Nephron (organoid): ENCODE results near the gene ADAMTS1.

Experiments
- H3K27ac Mint-ChIP-seq, 3 experiments: 2 replicates each; pipeline ENCODE4 v1.8.0; 2020; ENCODE audit warnings: mixed read lengths in 3 of 3, mild to moderate bottlenecking in 2 of 3, moderate library complexity in 1 of 3
- H3K27me3 Mint-ChIP-seq: 2 replicates; pipeline ENCODE4 v1.8.0; 2021; ENCODE audit warnings: low read depth, mild to moderate bottlenecking, moderate library complexity, mixed read lengths
- H3K36me3 Mint-ChIP-seq: 2 replicates; pipeline ENCODE4 v1.8.0; 2020; ENCODE audit warnings: low read depth, mixed read lengths
- H3K4me1 Mint-ChIP-seq: 2 replicates; pipeline ENCODE4 v1.8.0; 2020; ENCODE audit warnings: mixed read lengths
- H3K4me3 Mint-ChIP-seq, 3 experiments: 2 replicates each; pipeline ENCODE4 v1.8.0; 2020; ENCODE audit warnings: mild to moderate bottlenecking in 3 of 3, mixed read lengths in 3 of 3, moderate library complexity in 2 of 3
- H3K9me3 Mint-ChIP-seq: 2 replicates; pipeline ENCODE4 v1.8.0; 2020; ENCODE audit warnings: mixed read lengths
- CTCF ChIP-seq, 3 experiments: fragments of 200-600 bp; sonication (generic); IDR thresholded peaks; one replicate each; pipeline ENCODE4 v1.5.0; 2021; ENCODE audit warnings: antibody characterized with exemption in 3 of 3; ENCODE audit not compliant: unreplicated experiment in 3 of 3

The ADAMTS1 gene

GRCh38 chr21:26847002-26847401, 1.8 kb upstream of the ADAMTS1 start:
- TF ChIP-seq CTCF (IDR thresholded peaks at IDR 0.05; ENCODE audit: unreplicated experiment in 3 of 3), result no peak

GRCh38 chr21:26846036-26846931, 1.1 kb upstream of the ADAMTS1 start:
- peak overlapping the region; percentile 98 to 99 (median 99) for H3K27ac Mint-ChIP-seq
- H3K4me1 Mint-ChIP-seq, result peaks cover 44% of the 10 kb centered on the region
- peak; percentile 6 to 34 (median 13) for TF ChIP-seq CTCF (IDR thresholded peaks at IDR 0.05; ENCODE audit: unreplicated experiment in 3 of 3)
- H3K9me3 Mint-ChIP-seq, result no peaks in the 10 kb centered on the region
- H3K36me3 Mint-ChIP-seq, result peaks cover 19% of the 10 kb centered on the region
- peak overlapping the region; percentile 97 to 99 (median 98) for H3K4me3 Mint-ChIP-seq
- no peaks in the 10 kb centered on the region for H3K27me3 Mint-ChIP-seq

More at GRCh38 chr21:26847002-26847401, 1.8 kb upstream of the ADAMTS1 start:
- H3K27ac Mint-ChIP-seq, result peak overlapping the region; percentile 98 to 99 (median 99)
- no peaks in the 10 kb centered on the region for H3K27me3 Mint-ChIP-seq
- H3K9me3 Mint-ChIP-seq, result no peaks in the 10 kb centered on the region
- peak overlapping the region; percentile 97 to 99 (median 98) for H3K4me3 Mint-ChIP-seq
- H3K36me3 Mint-ChIP-seq, result peaks cover 13% of the 10 kb centered on the region
- peaks cover 43% of the 10 kb centered on the region for H3K4me1 Mint-ChIP-seq

- Mint-ChIP-seq H3K36me3 (peaks cover 24% of the 10 kb centered on the region), H3K27me3 (no peaks in the 10 kb centered on the region), H3K27ac (peak overlapping the region; percentile 98 to 99 (median 99)), H3K4me3 (peak overlapping the region; percentile 97 to 99 (median 98)), H3K9me3 (no peaks in the 10 kb centered on the region), H3K4me1 (peaks cover 42% of the 10 kb centered on the region)
- TF ChIP-seq CTCF (IDR thresholded peaks at IDR 0.05; ENCODE audit: unreplicated experiment in 3 of 3), result peak in 1 of 3 experiments; percentile 24
Observed at GRCh38 chr21:26845759-26846035, 488 bp upstream of the ADAMTS1 start.

GRCh38 chr21:26844258-26845065, 747 bp downstream of the ADAMTS1 start:
- H3K9me3 Mint-ChIP-seq, result no peaks in the 10 kb centered on the region

GRCh38 chr21:26843933-26844257, 1.3 kb downstream of the ADAMTS1 start:
- H3K27ac Mint-ChIP-seq, result peak overlapping the region; percentile 90 to 99 (median 96)
- TF ChIP-seq CTCF (IDR thresholded peaks at IDR 0.05; ENCODE audit: unreplicated experiment in 3 of 3), result no peak
- peak overlapping the region; percentile 97 to 99 (median 98) for H3K4me3 Mint-ChIP-seq
- no peaks in the 10 kb centered on the region for H3K9me3 Mint-ChIP-seq
- no peaks in the 10 kb centered on the region for H3K27me3 Mint-ChIP-seq
- H3K4me1 Mint-ChIP-seq, result peaks cover 50% of the 10 kb centered on the region
- H3K36me3 Mint-ChIP-seq, result peaks cover 42% of the 10 kb centered on the region

More at GRCh38 chr21:26844258-26845065, 747 bp downstream of the ADAMTS1 start:
- peak overlapping the region; percentile 97 to 99 (median 98) for H3K4me3 Mint-ChIP-seq
- peaks cover 36% of the 10 kb centered on the region for H3K36me3 Mint-ChIP-seq
- no peaks in the 10 kb centered on the region for H3K27me3 Mint-ChIP-seq
- peaks cover 45% of the 10 kb centered on the region for H3K4me1 Mint-ChIP-seq
- no peak for TF ChIP-seq CTCF (IDR thresholded peaks at IDR 0.05; ENCODE audit: unreplicated experiment in 3 of 3)
- peak overlapping the region; percentile 98 to 99 (median 99) for H3K27ac Mint-ChIP-seq
